Tibial nerve (tissue), 4 donors: ENCODE measurements around the gene FBL.

Experiments
- EP300 ChIP-seq, 2 donors: sonication (generic); formaldehyde crosslinking; IDR thresholded peaks; one replicate each; pipeline ENCODE4 v1.6.1; 2017; ENCODE audit warnings: antibody characterized with exemption in 2 of 2, mild to moderate bottlenecking in 1 of 2
- POLR2A ChIP-seq, 2 donors: fragments of 450-650 bp; IDR thresholded peaks; one replicate each; pipeline ENCODE4 v1.6.1; 2017; ENCODE audit warnings: antibody characterized with exemption in 2 of 2, mild to moderate bottlenecking in 2 of 2, moderate library complexity in 2 of 2
- TF ChIP-seq, protein P1 (sequence below), 5 experiments: fragments of 200-600 bp in 3 of 5; fragments of 450-650 bp in 2 of 5; sonication (generic) in 3 of 5; IDR thresholded peaks; one replicate each; pipeline ENCODE4 v1.5.1; 2016 to 2019; ENCODE audit warnings: antibody characterized with exemption in 5 of 5, mild to moderate bottlenecking in 3 of 5, moderate library complexity in 2 of 5

DNA sequence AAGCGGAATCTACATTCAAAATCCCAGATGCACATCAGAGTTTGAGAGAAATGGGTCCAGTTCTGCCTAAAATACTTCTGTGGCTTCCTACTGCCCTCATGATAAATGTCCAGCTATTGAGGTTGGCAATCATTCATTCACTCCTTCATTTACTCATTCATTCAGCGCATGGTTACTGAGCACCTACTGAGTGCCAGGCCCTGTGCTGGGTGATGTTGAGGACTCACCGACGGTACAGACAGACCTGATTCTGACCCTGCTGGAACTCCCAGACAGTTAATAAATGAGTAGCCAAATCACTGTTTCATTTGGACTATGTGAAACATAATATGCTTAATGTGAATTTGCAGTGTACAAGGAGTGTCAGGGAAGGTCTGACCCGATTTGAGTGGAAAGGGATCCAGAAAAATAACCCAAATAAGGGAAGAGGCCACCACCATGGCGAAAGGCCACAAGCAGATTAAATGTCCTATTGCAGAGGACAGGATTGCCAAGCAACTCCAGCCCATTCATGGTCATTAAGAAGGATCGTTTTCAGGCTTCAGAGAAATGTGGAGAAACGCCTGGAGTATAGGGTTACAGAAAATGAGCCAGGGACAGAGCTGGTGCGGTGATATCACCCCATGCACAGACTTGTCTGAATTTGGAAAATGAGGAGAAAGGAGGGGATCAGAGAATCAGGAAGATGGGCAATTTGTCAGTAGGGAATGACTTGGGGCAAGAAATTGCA, 32.8 kb downstream of the FBL start:
- TF ChIP-seq EP300 (IDR thresholded peaks at IDR 0.05), result no peak
- TF ChIP-seq, protein P1, sequence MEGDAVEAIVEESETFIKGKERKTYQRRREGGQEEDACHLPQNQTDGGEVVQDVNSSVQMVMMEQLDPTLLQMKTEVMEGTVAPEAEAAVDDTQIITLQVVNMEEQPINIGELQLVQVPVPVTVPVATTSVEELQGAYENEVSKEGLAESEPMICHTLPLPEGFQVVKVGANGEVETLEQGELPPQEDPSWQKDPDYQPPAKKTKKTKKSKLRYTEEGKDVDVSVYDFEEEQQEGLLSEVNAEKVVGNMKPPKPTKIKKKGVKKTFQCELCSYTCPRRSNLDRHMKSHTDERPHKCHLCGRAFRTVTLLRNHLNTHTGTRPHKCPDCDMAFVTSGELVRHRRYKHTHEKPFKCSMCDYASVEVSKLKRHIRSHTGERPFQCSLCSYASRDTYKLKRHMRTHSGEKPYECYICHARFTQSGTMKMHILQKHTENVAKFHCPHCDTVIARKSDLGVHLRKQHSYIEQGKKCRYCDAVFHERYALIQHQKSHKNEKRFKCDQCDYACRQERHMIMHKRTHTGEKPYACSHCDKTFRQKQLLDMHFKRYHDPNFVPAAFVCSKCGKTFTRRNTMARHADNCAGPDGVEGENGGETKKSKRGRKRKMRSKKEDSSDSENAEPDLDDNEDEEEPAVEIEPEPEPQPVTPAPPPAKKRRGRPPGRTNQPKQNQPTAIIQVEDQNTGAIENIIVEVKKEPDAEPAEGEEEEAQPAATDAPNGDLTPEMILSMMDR (IDR thresholded peaks at IDR 0.05), result no peak
- no peak for TF ChIP-seq POLR2A (IDR thresholded peaks at IDR 0.05)
